Spleen (tissue), 7 donors: ENCODE data around the gene CCIN.

Experiments
- CTCF ChIP-seq, 11 experiments: fragments of 200-600 bp in 7 of 11; fragments of 450-650 bp in 4 of 11; sonication (generic) in 4 of 11; IDR thresholded peaks in 8 of 11; conservative IDR thresholded peaks in 3 of 11; 1 replicate in 7 of 11; 2 replicates in 4 of 11; pipeline versions ENCODE4 v1.4.0 to v1.8.0; 2016 to 2021; ENCODE audit warnings: antibody characterized with exemption in 11 of 11, inconsistent platforms in 4 of 11, mild to moderate bottlenecking in 1 of 11
- POLR2A ChIP-seq, 3 donors: fragments of 450-650 bp; IDR thresholded peaks; one replicate each; pipeline ENCODE4 v1.5.1; 2017; ENCODE audit warnings: antibody characterized with exemption in 3 of 3, mild to moderate bottlenecking in 1 of 3
- donor health status: DM: no; HTN: no; CAD: no; lungs with moderate emphysema.
- donor health status: DM: no; HTN: no; CAD: no.
- donor health status: DM: no; HTN: no; CAD: no.

DNA sequence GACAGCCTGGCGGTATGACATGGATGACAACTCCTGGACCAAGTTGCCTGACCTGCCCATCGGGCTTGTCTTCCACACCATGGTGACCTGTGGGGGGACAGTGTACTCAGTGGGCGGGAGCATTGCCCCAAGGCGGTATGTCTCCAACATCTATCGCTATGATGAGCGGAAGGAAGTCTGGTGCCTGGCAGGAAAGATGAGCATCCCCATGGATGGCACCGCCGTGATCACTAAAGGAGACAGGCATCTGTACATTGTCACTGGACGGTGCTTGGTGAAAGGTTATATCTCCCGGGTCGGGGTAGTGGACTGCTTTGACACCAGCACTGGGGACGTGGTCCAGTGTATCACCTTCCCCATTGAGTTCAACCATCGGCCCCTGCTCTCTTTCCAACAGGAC, 1.3 kb downstream of the CCIN start:
- no peak for TF ChIP-seq CTCF (IDR thresholded peaks at IDR 0.05 in 8 of 11, conservative IDR thresholded peaks at IDR 0.05 in 3 of 11)
- TF ChIP-seq POLR2A (IDR thresholded peaks at IDR 0.05), result no peak
